Sigmoid colon (tissue), 4 donors: ENCODE data around the gene KBTBD12.

Experiments
- CTCF ChIP-seq, 4 experiments: fragments of 450-650 bp in 3 of 4; fragments of 200-600 bp in 1 of 4; IDR thresholded peaks; one replicate each; pipeline ENCODE4 v1.5.1; 2016 to 2019; ENCODE audit warnings: antibody characterized with exemption in 4 of 4, mild to moderate bottlenecking in 3 of 4, moderate library complexity in 2 of 4
- EP300 ChIP-seq, 4 donors: sonication (generic); formaldehyde crosslinking; IDR thresholded peaks; one replicate each; pipeline ENCODE4 v1.6.1; 2017; ENCODE audit warnings: antibody characterized with exemption in 4 of 4
- POLR2A ChIP-seq, 2 donors: fragments of 450-650 bp; IDR thresholded peaks; one replicate each; pipeline ENCODE4 v1.6.1; 2016; ENCODE audit warnings: antibody characterized with exemption in 2 of 2, mild to moderate bottlenecking in 2 of 2, moderate library complexity in 2 of 2

DNA sequence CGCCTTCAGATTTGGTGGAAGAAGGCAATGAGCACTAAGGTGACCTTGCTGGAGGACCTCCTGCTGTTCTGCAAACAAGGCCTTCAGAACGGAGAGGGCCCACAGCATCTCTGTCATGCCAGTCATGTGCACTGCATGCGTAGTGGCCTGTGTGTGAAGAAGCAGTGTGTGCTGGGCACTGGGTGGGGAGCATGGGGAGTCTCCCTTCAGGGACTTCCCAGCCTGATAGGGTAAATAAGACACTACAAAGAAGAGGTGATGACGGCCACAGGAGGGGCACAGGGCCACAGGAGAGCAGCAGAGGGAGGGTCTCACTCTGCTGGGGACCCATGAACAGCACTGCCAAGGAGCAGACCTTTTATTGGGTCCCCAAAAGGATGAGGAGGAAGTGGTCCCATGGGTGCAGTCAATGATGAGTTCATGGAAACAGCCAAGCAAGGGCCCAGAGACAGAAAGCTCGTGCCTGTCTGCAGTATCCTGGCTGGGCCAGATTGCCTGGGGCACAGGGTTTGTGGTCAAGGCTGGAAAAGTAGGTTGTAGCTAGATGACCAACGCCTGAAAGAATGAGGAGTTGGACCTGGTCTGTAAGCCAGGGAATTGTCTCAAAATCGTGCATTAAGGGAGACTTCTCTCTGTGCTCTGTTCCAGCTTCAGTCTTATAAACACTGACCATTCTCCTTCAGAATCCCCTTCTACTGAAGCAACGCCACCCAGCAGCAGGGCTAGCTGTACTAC lies 69.4 kb downstream of the KBTBD12 start:
- TF ChIP-seq CTCF (IDR thresholded peaks at IDR 0.05) (no peak), POLR2A (IDR thresholded peaks at IDR 0.05) (no peak), EP300 (IDR thresholded peaks at IDR 0.05) (no peak)
